NCI-H748 (cell line): ENCODE measurements around the gene CDH16.

Experiments used
- DNase-seq: peaks from one replicate; lab custom pipeline; 2025; ENCODE audit not compliant: unreplicated experiment; lab: John Stamatoyannopoulos, UW

CDH16 gene

DNA sequence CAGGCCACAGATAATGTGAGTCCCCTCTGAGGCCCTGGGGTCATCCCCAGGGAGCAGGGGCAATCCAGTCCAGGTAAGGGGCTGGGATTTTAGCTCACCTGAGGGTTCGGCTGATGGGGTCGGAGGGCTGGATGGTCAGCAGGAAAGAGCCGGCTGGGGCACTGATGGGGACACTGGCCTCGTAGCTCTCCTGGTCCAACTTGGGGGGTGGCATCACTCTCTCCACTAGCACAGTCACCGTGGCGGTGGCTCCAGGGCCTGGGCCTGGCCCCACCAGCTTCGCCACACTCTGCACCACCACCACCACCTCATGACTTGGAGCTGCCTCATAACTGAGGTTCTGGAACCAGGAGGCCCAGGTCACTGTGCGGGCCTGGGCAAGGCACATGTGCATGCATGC, 6.9 kb downstream of the CDH16 start:
- DNase-seq = no peak

DNA sequence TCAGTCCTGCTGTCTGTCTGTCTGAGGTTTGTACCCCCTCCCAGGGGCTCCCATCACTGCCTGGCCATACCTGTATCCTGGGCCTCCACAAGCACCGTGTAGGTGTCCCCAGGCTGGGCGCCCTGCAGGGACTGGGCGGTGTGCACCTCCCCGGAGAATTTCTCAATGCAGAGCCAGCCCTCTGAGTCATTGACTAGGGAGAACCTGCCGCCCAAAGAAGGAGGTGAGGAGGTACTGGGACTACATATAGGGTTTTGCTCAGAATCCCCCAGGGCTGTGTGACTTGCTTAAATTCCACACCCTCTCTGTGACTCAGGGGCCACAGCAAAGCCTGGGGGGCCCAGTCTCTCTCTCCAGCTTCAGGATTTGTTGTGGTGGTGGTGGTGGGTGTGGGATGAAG, 7.6 kb downstream of the CDH16 start:
- DNase-seq = no peak

DNA sequence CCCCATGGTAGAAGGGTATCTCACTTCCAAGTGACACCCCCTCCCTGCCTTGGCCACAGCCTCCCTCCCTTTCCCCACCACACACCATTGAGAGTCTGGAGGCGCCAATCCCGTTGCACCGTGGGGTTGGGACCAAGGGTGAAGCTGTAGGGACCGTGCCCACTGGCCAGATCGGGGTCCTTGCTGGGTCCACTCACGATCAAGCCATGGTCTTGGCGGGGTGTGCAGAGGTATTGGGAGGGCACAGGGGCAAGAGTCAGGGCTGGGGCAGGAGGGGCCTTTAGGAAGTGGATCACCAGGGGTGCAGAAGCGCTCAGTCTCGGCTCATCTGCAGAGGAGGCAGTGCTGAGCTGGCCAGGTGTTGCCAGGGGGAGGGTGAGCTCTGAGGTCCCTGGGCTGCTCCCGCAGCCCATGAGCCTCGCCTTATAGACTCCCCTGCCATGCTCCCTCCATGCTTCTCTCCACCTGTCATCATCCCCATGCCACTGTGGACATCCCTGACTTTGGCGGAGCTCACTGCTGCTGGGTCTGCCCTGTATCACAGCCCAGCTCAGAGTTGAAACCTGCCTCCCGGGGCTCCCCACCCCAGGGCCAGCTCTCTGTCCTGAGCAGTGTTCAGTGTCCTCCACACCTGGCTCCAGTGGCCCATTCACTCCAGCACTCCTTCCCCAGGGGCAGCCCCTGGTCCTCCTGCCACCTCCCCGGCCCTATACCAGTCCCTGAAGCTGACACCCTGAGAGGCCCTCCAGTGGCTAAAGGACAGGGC, 8.3 kb downstream of the CDH16 start:
- DNase-seq = no peak

DNA sequence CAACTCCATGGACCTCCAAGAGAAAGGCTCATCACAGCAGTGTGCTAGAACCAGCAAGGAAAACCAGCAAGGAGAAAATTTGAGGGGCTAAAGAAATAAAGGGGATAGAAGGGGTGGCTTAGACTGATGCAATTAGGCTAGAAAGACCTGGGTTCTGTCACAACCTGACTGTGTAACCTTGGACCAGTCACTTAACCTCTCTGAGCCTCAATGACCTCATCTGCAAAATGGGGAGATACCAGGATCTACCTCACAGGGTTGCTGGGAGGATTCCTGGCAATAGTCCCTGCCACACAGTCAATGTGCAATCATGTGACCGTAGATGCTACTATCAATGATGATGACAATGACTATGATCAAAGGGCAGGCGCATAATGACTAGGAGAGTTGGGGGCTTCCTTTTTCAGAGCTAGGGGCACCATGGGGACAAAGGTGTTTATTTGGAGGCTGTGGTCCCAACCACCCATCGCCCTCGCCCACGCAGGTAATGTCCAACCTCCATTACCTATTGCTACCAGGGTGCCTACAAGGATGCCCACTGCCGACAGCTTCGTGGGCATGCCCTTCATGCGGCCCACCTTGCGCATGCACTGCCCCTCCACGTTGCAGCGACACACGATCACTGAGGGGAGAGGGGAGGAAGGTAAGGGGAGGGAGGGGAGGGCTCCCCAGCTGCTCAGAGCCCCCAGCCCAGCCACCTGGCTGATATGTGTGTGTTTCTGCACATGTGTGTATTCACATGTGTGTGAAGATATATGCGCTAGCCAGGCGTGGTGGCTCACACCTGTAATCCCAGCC, 9.7 kb downstream of the CDH16 start:
- no peak for DNase-seq

DNA sequence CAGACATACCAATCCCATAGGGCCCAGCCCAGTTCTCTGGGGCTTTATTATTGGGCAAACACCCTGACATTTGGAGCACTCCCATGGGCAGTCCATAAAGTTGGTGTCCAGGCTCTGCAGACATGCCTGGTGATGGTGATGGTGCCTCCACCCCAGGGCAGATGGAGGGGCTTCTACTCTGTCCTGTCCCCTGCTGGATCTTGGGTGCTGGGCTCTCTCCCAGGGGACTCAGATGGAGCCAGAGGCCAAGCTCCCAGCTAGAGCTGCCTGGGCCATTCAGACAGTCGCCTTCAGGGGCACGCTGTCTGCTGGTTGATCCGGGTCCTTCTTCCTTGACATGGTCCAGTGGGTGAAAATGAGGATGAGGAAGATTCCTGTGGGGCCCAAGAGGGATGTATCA, 10.6 kb downstream of the CDH16 start:
- DNase-seq = no peak

DNA sequence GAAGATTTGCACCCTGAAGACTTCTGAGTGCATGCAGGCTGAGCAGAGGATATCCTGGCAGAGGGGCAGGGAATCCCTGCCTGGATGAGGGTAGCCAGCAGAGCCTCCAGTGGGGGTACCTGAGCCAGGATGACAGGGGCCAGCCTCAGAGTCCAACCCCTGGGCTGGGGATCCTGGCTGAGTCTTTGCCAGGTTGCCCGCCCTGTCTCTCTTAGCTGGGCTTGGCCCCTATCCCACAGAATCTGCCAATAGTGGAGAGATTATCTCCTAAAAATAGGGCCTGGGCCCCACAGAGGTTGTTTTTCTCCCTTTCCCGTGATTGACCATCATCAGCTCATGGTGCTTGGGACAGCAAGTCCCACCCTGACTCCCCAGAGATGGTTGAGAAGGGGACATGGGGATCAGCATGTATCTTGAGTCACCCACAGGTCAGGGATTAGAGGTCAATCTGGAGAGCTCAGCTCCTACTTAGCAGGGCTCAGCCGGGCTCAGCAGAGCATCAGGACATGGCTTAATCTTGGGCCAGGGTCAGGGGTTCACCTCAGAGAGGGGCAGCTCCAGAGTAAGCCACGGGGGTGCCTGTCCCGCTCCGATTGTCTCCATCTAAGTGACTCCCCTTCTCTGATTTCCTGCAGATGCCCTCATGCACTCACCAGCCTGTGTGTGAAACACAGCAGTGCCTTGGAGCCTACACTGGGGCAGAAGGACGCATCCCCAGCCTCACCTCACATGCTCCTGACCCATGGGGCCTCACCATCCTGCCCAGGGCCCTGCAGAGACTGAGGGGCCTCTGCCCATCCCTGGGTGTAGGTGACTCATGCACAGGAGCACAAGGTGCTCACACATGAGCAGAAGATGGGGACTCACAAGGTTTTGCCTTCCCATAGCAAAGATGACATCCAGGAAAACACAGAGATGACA, 11.5 kb downstream of the CDH16 start:
- no peak for DNase-seq

DNA sequence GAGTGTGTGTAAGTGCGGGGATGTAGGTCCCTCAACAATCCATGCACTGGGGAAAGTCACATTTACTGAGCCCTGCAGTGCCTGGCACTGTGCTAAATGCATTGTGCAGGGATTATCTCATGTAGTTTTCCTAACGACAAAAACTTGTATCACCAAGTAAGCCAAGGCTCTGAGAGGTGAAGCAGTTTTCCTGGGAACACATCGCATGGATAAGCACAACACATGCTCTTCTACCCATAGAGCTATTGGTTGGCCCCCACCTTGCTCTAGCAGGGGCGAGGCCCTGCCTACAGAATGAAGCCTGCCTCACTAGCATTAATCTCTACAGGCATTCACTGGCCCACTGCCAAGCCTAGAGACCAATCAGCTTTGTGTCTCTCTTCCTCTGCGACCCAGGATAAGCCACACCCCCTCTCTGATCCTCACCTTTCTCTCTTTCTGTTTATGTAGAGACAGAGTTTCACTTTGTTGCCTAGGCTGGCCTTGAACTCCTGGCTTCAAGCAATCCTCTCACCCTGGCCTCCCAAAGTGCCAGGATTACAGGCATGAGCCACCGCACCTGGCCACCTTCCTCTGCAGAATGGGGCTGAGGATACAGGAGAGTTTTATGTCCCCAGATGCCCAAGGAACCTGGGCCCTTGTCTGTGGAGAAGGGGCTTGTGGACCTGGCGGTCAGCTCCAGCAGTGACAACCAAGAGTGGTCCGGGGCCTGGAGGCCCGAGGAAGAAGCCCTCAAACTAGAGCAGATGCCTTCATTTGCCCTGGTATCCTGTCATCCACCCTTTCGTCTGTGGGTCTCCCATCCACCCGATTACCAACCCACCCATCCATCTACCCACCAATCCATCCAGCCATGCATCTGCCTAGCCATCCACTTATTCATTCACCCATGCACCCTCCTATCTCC, 12.8 kb downstream of the CDH16 start:
- peak; percentile 34 for DNase-seq

DNA sequence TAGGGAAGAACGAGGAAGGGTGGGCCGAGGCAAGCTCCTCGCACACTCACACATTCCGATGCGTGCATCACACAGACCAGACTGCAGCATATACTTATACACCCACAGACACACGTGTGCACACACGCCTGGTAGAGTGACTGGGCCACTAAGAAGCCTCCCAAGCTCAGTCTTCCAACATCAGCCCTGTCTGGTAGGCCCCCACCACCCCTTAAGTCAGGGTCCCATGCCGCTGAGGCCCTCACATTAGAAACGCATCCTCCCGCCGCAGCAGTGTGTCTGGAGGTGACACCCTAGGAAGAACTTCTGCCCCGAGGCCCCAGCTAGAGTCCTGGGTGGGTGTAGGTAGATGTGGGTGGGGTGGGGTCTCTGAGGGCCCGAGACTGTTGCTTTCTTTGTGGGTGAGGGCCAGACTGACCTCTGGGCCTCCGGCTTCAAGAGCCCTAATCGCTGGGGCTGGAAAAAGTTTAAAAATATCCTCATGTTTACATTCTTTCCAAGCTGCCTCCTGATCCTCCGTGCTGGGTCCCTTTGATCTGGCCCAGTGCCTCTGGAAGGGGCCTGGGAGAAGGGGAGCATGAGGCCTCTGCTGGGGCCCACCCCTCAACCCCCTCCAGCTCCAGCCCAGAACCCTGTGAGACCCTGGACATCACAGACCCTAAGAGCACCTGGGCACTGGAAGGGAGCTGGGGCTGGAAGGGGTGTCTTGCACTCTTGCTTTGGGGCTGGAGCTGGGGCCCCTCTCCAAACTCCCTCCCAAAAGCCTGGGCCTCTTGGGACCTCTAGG, 13.6 kb downstream of the CDH16 start:
- no peak for DNase-seq

DNA sequence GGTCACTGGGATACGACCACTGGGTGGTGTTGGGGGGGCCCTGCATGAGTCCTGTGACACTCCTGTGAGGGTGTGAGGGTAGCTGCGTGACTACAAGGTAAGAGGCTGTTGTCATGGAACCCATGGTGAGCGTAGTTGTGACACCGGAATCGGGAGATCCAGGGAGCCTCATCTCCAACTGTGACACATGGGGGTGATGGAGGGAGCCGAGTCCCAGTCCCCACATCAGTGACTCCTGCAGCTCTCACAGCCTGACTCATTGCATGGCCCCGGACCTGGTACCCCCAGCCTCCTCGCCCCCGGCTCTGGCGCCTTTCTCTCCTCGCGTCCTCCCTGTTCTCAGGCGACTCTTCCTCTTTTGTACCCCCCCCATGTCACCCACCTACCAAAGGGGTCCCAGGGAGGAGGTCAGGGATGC, 14.2 kb downstream of the CDH16 start:
- no peak for DNase-seq

DNA sequence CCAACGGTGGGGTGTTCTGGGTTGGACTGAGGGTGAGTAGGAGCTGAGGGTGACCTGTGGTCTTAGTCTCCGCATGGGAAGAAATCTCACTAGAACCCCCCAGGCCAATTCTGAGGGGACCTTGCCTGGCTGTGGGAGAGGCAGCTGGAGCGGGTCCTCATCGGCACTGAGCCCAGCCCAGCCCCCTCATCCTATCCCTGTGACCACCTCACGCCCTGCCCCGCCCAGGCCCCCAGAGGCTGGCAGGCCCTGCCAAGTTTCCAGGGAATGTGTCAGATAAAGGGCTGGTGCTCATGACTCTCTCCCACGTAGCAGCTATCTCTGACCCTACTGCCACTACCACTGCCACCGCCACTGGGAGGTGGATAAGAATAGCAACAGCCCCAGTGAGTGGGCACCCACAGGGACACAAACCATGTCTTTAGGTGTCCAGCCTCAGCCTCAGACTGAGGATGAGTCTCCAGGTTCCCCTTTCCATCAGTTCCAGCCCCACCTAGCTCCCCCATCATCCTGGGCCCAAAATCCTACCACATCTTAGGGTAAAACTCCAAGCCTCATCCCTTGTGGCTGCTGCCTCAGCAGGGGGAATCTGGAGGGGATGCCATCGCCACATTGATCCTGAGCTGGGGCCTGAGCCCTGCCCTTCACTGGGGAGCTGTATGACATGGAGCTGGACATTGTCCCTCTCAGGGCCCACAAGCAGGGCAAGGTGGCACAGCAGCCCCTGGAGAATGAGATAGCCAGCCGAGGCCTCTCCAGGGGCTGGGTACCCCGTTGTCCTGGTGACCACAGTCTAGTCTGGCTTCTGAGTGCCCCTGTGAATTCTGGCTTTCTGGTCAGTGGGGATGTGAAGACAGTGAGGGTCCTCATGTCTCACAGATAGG, 14.9 kb downstream of the CDH16 start:
- no peak for DNase-seq

DNA sequence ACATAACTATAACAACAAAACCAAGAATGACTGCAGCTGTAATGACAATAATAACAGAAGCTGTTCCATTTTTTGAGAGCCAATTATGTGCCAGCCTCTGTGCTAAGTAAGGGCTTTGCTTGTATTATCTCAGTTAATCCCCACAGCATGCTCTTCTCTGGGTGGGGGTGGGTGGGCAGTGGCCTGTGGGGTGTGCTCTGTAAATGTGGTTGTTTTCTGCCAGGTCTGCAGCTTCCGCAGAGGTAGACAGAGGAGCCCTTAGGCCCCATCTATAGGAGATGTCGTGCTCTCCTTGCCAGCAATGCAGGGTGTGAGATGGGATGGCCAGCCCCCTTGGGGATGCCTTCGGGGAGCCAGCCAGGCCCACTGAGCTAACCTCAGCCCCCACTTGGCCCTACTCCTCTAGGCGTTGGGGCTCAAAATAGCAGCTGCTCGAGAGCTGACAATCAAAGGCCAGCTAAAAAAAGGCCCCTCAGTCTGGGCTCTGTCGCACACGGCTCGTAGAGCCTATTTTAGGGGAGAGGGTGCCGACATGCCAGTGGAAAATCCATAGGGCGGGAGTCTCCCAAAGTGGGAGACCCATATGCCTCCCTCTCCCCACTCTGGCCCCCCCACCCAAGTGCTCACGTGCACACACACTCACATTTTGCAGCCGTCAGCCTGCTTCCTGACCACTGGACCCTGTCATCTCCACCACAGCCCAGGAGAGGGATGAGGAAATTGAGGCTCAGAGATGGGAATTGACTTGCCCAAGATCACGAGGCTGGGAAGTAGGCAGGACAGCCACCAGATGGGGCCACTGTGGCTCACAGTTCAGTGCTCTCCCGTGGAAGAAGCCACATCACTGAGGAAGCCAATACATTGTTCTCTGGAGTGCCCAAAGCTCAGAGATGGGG, 15.8 kb downstream of the CDH16 start:
- no peak for DNase-seq

DNA sequence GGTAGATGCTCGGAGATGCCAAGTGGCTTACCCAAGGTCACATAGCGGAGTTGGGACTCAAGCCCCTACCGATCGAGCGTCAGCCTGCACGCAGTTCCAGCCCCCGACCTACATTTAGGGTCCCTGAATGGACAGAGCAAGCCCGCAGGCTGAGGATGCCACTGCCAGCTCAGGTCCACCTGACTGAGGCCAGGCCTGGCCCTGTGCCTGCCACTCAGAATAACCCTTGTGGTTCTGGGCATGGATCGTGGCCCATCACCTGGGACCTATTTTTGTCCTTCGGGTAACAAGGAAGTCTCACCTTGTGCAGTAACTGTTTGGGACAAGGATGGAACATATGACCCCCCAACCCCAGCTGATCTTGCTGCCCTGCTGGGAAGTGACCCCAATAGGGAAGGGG, 17.1 kb downstream of the CDH16 start:
- DNase-seq = no peak

DNA sequence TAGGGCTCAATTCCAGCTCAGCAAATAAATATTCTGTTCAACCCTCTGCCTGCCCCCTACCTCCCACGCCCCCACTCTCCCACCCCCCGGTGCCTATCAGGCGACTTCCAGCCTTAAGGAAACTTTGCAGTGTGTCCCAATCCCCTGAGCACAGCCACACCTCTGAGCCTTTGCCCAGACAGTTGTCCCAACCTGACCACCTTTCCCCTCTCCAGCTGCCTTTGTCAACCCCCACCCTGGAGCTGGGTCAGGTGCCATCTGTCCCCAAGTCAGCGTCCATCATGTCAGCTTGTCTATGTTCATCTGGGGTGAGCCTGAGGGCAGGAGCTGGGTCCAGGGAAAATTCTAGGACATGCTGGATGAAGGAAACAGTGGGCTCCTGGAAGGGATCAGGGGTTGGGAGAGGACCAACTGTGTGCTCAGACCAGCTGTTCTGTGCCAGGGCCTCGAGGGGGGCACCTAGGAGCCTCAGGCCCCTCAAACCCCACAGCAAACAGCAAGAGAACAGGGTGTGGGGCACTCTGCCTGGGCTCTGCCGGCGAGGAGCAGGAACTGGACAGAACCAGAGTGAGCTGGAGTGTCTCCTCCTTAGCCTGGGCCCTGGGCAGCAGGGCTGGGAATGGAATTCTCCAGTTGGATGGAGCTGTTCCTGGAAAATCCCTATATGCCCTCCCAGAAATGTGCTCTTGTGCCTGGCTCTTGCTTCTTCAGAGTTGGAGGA, 17.8 kb downstream of the CDH16 start:
- no peak for DNase-seq

DNA sequence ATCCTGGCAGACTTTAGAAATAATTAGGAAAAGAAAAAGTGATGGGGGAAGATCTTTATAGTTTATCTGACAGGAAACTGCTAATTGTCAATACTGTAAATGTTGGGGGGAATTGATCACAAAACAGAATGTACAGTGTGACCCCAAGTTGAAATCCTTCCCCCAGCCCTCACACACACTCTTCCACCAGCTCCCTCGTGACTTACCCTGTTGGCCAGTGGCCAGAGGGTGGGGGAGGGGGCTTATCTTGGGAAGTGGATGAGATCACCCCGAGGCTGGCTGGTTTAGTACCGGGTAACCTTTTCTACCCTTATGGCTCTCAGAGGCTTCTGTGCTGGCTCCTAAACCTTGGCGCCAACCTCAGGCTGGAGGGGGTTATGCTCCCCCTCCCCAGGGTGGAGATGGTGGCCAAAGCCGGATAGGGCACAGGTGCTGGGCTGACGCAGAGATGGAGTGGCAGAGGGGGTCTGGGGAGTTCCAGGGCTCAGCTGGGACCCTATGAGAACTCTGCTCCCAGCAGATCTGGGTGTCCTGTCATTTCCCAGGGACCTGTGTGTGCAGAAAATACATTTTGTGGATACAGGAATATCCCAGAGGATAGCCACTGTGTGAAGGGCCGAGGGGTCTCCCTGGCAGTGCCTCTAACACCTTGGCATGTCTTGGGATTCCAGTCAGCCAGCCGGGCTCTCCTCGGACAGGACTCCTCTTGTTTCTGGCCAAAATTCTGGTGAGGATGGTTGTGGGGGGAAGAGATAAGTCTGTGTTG, 18.6 kb downstream of the CDH16 start:
- DNase-seq = peak; percentile 14

DNA sequence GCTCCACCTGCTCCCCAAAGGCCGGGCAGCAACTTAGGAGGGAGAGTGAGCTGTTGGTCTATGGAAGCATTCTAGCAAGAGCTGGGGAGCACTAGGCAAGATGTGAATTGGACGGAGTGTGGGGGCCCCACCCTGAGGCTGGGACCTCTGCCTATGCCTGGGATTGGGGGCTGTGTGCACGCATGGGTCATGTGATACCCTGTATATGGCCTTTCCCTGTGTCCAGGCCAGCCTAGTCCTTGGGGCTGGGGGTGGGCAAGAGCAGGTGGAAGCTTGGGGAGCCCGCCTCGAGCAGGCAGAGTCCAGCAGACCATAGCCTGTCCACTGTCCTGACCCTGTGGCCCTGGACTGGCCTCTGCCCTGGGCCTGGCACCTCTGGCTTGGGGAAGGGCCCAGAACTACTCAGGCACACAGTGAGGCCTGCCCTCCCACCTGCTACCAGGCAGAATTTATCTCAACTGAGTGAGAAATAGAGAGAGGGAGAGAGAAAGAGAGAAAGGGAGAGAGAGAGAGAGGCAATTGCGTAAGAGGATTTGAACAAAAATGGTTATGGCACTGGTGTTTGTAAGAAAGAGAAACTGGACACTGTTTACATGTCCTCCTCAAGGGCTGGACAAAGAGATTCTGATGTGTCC, 19.3 kb downstream of the CDH16 start:
- DNase-seq = no peak

DNA sequence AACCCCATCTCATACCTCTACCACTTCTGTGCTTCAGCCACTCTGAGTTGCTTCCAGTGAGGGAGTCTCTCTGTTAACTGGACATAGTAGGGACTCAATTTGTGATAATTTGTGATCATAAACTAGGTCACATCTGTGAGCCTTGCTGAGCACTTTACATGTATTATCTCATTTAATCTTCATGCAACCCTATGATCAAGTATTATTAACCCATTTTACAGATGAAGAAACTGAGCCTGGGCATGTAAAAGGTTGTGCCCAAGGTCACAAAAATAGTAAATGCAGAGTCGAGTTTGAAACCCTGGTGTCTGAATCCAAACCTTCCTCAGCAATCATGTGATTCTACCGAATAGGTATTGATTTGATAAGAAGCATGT, 19.8 kb downstream of the CDH16 start:
- DNase-seq = no peak
